Retinal pigment epithelial cell (primary cell): ENCODE measurements around the gene GOSR1.
"Not testable (repeated sequence)": the region's sequence is repeated elsewhere in the genome, so short reads cannot be mapped to it uniquely, and the experiment has no call there.

Experiments used
- DNase-seq: peaks from one replicate; pipeline ENCODE4 v3.0.0-alpha.2; 2010; ENCODE audit warnings: low read depth
- H3K4me3 ChIP-seq: 2 replicates; pipeline ENCODE4 v1.5.1; 2011; ENCODE audit warnings: mild to moderate bottlenecking, low read length, control low read depth, moderate library complexity
- TF ChIP-seq, protein P1 (sequence below): conservative IDR thresholded peaks from 2 replicates; pipeline ENCODE4 v1.5.1; 2011; ENCODE audit warnings: low read depth, low read length, control low read depth, inconsistent platforms

GOSR1 gene

DNA sequence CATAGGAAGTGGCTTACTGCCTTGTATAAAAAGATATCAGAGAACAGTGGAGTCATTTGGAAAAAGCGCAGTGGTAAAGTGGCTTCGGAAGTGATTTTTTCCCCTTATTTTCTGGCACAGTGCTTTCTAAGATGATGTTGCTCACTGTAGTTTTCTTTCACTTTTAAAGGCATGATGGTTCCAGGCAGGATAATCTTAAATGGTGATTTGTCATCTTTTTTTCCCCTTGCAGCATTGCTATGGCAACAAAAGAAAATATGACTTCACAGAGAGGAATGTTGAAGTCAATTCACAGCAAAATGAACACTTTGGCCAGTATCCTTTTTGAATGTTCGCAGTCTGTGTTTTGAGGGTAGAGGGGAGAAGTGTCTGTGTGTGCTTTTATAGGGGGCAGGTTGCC is 42.5 kb downstream of the GOSR1 start:
- no peak overlapping the region for H3K4me3 ChIP-seq
- TF ChIP-seq, protein P1, sequence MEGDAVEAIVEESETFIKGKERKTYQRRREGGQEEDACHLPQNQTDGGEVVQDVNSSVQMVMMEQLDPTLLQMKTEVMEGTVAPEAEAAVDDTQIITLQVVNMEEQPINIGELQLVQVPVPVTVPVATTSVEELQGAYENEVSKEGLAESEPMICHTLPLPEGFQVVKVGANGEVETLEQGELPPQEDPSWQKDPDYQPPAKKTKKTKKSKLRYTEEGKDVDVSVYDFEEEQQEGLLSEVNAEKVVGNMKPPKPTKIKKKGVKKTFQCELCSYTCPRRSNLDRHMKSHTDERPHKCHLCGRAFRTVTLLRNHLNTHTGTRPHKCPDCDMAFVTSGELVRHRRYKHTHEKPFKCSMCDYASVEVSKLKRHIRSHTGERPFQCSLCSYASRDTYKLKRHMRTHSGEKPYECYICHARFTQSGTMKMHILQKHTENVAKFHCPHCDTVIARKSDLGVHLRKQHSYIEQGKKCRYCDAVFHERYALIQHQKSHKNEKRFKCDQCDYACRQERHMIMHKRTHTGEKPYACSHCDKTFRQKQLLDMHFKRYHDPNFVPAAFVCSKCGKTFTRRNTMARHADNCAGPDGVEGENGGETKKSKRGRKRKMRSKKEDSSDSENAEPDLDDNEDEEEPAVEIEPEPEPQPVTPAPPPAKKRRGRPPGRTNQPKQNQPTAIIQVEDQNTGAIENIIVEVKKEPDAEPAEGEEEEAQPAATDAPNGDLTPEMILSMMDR = no peak
- DNase-seq = peak; percentile 39

DNA sequence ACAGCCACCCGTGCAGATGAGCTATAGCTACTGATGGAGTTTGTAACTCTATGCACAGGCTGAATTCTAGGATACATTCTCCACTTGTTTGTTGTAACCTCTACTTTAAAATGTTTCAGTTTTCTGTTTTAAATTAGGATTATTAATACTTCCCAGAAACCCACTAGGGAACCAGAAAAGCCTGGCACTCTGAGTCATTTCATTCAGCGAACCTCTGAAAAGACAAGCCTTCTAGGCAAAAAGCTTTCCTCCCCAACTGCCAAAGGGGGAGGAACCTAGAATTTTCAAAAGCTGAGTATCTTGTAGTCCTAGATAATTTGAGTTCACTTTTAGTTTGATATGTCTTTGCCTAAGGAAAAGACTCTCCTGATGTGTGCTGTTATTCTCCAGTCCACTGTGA is 43.2 kb downstream of the GOSR1 start:
- no peak for DNase-seq
- TF ChIP-seq, protein P1 = no peak
- H3K4me3 ChIP-seq = no peak overlapping the region

DNA sequence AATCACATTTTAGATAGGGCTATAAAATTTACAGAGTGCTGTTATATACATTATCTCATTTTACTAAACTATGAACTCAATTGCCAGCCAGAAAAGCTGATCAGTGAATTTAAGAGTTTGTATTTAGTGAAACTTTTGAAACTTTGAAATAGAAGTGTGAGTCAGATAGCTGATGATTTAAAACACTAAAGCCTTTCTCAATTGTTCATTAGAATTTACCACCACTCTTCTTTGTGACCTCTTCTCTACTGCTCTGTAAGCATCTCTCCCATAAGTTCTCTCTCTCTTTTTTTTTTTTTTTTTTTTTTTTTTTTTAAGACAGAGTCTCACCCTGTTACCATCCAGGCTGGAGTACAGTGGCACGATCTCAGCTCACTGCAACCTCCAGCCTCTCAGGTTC is 43.7 kb downstream of the GOSR1 start:
- no peak overlapping the region for H3K4me3 ChIP-seq
- TF ChIP-seq, protein P1 = no peak
- DNase-seq = no peak

DNA sequence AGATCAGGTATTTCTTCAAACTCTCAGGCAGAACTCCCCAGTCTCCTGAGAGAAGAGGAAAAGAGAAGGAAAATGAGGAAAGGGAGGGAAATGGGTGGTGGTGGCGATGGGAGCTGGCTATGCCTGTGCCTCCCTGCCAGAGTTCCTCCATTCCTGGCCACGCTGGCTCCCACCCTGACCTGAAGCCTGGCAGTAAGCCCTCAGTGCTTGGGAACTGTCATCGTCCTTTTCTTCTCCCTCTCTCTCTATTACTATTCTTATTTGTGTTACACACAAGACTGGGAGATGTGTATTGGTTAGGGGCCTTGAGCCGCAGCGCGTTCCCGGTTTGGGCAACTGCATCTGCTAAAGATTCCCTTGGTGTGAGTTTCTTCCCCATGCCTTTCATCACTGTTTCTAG is 44.6 kb downstream of the GOSR1 start:
- DNase-seq = no peak
- TF ChIP-seq, protein P1 = no peak
- H3K4me3 ChIP-seq = no peak overlapping the region

DNA sequence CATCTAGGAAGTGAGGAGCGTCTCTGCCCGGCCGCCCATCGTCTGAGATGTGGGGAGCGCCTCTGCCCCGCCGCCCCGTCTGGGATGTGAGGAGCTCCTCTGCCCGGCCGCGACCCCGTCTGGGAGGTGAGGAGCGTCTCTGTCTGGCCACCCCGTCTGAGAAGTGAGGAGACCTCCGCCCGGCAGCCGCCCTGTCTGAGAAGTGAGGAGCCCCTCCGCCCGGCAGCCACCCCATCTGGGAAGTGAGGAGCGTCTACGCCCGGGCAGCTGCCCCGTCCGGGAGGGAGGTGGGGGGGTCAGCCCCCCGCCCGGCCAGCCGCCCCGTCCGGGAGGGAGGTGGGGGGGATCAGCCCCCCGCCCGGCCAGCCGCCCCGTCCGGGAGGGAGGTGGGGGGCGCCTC is 46.0 kb downstream of the GOSR1 start:
- H3K4me3 ChIP-seq, DNase-seq: not testable (repeated sequence)

DNA sequence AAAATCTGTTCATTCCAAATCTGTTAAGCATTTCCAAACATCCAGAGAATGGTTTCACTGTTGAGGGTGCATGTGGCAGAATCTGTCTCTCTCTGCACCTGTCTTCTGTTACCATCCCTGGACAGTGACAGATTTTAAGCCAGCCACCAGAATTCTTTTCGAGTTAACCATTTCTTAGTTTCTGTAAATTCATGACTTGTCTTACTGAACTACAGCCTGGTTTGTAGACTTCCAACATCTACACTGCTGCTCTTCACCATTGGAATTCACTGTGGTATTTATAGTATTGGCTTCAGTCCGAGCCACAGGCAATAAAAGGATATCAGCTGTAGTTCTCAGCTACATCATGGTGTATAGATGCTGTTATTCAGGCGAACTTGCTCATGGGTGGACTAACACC is 47.6 kb downstream of the GOSR1 start:
- no peak for DNase-seq
- H3K4me3 ChIP-seq = no peak overlapping the region
- TF ChIP-seq, protein P1 = no peak

DNA sequence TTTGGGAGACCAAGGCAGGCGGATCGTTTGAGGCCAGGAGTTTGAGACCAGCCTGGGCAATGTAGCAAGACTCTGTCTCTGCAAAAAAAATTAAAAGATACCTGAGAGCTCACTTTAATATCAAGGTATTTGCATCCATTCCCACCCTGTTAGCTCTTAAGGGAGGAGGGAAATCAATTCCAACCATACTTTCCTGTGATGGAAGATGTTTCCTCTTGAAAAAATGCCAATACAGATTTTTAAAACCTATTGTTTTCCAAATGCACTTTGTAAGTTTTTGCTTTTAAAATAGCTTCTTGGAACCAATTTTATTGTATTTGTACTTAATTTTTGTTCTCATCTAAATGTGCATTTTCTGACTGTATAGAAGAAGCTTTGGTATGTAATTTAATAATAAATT is 49.2 kb downstream of the GOSR1 start:
- DNase-seq = no peak

DNA sequence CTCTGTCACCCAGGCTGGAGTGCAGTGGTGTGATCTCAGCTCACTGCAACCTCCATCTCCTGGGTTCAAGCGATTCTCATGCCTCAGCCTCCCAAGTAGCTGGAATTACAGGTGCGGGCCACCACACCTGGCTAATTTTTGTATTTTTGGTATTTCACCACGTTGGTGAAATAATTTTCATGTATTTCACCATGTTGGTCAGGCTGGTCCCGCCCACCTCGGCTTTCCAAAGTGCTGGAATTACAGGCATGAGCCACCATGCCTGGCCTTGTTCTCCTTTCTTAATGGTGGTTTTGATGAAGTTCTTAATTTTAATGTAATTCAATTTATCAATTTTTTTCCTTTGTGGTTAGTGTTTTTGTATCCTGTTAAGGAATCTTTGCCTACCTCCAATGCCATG is 51.5 kb downstream of the GOSR1 start:
- not testable (repeated sequence) for DNase-seq, H3K4me3 ChIP-seq

More for the DNA sequence above, 49.2 kb downstream of the GOSR1 start:
- H3K4me3 ChIP-seq = no peak overlapping the region
- TF ChIP-seq, protein P1 = no peak
